ENCODE data around the gene PRKCZ. TPM values are rescaled to one million over a fixed set of nuclear protein-coding genes. Genes with fewer than 3 reads are reported as not detected.

The PRKCZ gene
- total RNA-seq, 1 experiment from 2014 or later = 1.9 TPM

- POLR2A ChIA-PET (ENCODE audit: low non-redundant PET) = no interaction called here
These were observed 127.8 kb downstream of the PRKCZ start for GRCh38 chr1:2177946-2178538.

GRCh38 chr1:2178875-2179274 is 128.7 kb downstream of the PRKCZ start:
- DNase-seq (ENCODE audit: low spot score) = no peak
- intact Hi-C loops (cut with micrococcal nuclease; ENCODE audit: unreplicated experiment) = no loop called here
- no TSS peak for BruUV-seq (replicated peaks)
- no peaks in the 10 kb centered on the region for H3K9me3 ChIP-seq (ENCODE audit: low read depth, low read length, poor library complexity, severe bottlenecking)
- H3K4me1 ChIP-seq (ENCODE audit: insufficient read depth, low read length, poor library complexity, severe bottlenecking) = no peaks in the 10 kb centered on the region
- no peaks in the 10 kb centered on the region for H3K36me3 ChIP-seq (ENCODE audit: insufficient read depth, low read length, poor library complexity, severe bottlenecking)
- CTCF ChIA-PET = no interaction called here
- TF ChIP-seq CTCF (conservative IDR thresholded peaks at IDR 0.05; ENCODE audit: low read depth, low read length) (no peak), EZH2 (IDR thresholded peaks at IDR 0.05; ENCODE audit: borderline replicate concordance, low read depth, low read length, poor library complexity, severe bottlenecking) (no peak)
- H3K27ac ChIP-seq (ENCODE audit: low read depth, low read length, poor library complexity, severe bottlenecking) = no peak overlapping the region
- POLR2A ChIA-PET (ENCODE audit: low non-redundant PET) = no interaction called here
- H3K4me3 ChIP-seq (ENCODE audit: low read depth, low read length, poor library complexity, severe bottlenecking) = no peak overlapping the region
- no peaks in the 10 kb centered on the region for H3K27me3 ChIP-seq (replicated peaks; ENCODE audit: insufficient read depth, low read depth, low read length, poor library complexity)

More at GRCh38 chr1:2177946-2178538, 127.8 kb downstream of the PRKCZ start:
- Histone ChIP-seq H3K36me3 (ENCODE audit: insufficient read depth, low read length, poor library complexity, severe bottlenecking) (no peaks in the 10 kb centered on the region), H3K9me3 (ENCODE audit: low read depth, low read length, poor library complexity, severe bottlenecking) (no peaks in the 10 kb centered on the region), H3K27me3 (replicated peaks; ENCODE audit: insufficient read depth, low read depth, low read length, poor library complexity) (no peaks in the 10 kb centered on the region), H3K4me1 (ENCODE audit: insufficient read depth, low read length, poor library complexity, severe bottlenecking) (no peaks in the 10 kb centered on the region), H3K4me3 (ENCODE audit: low read depth, low read length, poor library complexity, severe bottlenecking) (no peak overlapping the region), H3K27ac (ENCODE audit: low read depth, low read length, poor library complexity, severe bottlenecking) (no peak overlapping the region)
- intact Hi-C loops (cut with micrococcal nuclease; ENCODE audit: unreplicated experiment) = no loop called here
- no peak for TF ChIP-seq CTCF (conservative IDR thresholded peaks at IDR 0.05; ENCODE audit: low read depth, low read length)
- no peak for TF ChIP-seq EZH2 (IDR thresholded peaks at IDR 0.05; ENCODE audit: borderline replicate concordance, low read depth, low read length, poor library complexity, severe bottlenecking)
- no TSS peak for BruUV-seq (replicated peaks)
- CTCF ChIA-PET = no interaction called here
- no peak for DNase-seq (ENCODE audit: low spot score)

- Histone ChIP-seq H3K27ac (ENCODE audit: low read depth, low read length, poor library complexity, severe bottlenecking) (no peak overlapping the region), H3K4me1 (ENCODE audit: insufficient read depth, low read length, poor library complexity, severe bottlenecking) (no peaks in the 10 kb centered on the region), H3K36me3 (ENCODE audit: insufficient read depth, low read length, poor library complexity, severe bottlenecking) (no peaks in the 10 kb centered on the region), H3K4me3 (ENCODE audit: low read depth, low read length, poor library complexity, severe bottlenecking) (no peak overlapping the region), H3K9me3 (ENCODE audit: low read depth, low read length, poor library complexity, severe bottlenecking) (no peaks in the 10 kb centered on the region), H3K27me3 (replicated peaks; ENCODE audit: insufficient read depth, low read depth, low read length, poor library complexity) (no peaks in the 10 kb centered on the region)
- ChIA-PET POLR2A (ENCODE audit: low non-redundant PET) (no interaction called here), CTCF (no interaction called here)
- DNase-seq (ENCODE audit: low spot score) = peak; percentile 50
- intact Hi-C loops (cut with micrococcal nuclease; ENCODE audit: unreplicated experiment) = no loop called here
- no peak for TF ChIP-seq EZH2 (IDR thresholded peaks at IDR 0.05; ENCODE audit: borderline replicate concordance, low read depth, low read length, poor library complexity, severe bottlenecking)
- TF ChIP-seq CTCF (conservative IDR thresholded peaks at IDR 0.05; ENCODE audit: low read depth, low read length) = no peak
- BruUV-seq (replicated peaks) = no TSS peak
These were observed 129.2 kb downstream of the PRKCZ start for GRCh38 chr1:2179283-2180013.
